Measurements from ENCODE around the gene NFATC2. TPM values are rescaled to one million over a fixed set of nuclear protein-coding genes. Genes with fewer than 3 reads are reported as not detected.

The NFATC2 gene
- polyA plus RNA-seq, 5 donors, result 5.8 to 10.1 (median 8.7) TPM

- DNase-seq, result no peak
Observed at GRCh38 chr20:51378171-51378928, 164.2 kb downstream of the NFATC2 start.

- no peak for DNase-seq
Observed at GRCh38 chr20:51377132-51377531, 165.4 kb downstream of the NFATC2 start.

- DNase-seq, result no peak
Observed at GRCh38 chr20:51376111-51376510, 166.4 kb downstream of the NFATC2 start.

GRCh38 chr20:51375561-51375960 is 167.0 kb downstream of the NFATC2 start:
- DNase-seq, result no peak

- no peak for DNase-seq
Observed at GRCh38 chr20:51374961-51375360, 167.6 kb downstream of the NFATC2 start.

- no peak for DNase-seq
Observed at GRCh38 chr20:51374456-51374830, 168.1 kb downstream of the NFATC2 start.

- DNase-seq, result peak in 1 of 2 donors; percentile 50
Observed at GRCh38 chr20:51373713-51374455, 168.6 kb downstream of the NFATC2 start.

GRCh38 chr20:51372966-51373365 is 169.6 kb downstream of the NFATC2 start:
- no peak for DNase-seq

- DNase-seq, result peak in 1 of 2 donors; percentile 63
Observed at GRCh38 chr20:51372176-51372803, 170.2 kb downstream of the NFATC2 start.

GRCh38 chr20:51371720-51372119 is 170.8 kb downstream of the NFATC2 start:
- DNase-seq, result no peak

- no peak for DNase-seq
Observed at GRCh38 chr20:51369503-51369902, 173.0 kb downstream of the NFATC2 start.

GRCh38 chr20:51368461-51369211 is 173.9 kb downstream of the NFATC2 start:
- no peak for DNase-seq

- DNase-seq, result no peak
Observed at GRCh38 chr20:51366155-51366886, 176.2 kb downstream of the NFATC2 start.

GRCh38 chr20:51365670-51366069 is 176.8 kb downstream of the NFATC2 start:
- no peak for DNase-seq

- no peak for DNase-seq
Observed at GRCh38 chr20:51363813-51364212, 178.7 kb downstream of the NFATC2 start.

- no peak for DNase-seq
Observed at GRCh38 chr20:51363378-51363777, 179.1 kb downstream of the NFATC2 start.

- DNase-seq, result no peak
Observed at GRCh38 chr20:51362254-51362653, 180.3 kb downstream of the NFATC2 start.

- DNase-seq, result no peak
Observed at GRCh38 chr20:51361258-51361657, 181.3 kb downstream of the NFATC2 start.

GRCh38 chr20:51360451-51361201 is 181.9 kb downstream of the NFATC2 start:
- DNase-seq, result no peak

GRCh38 chr20:51359947-51360346 is 182.6 kb downstream of the NFATC2 start:
- DNase-seq, result no peak

GRCh38 chr20:51359401-51359800 is 183.1 kb downstream of the NFATC2 start:
- no peak for DNase-seq
